HG03469 (cell line): ENCODE measurements around the gene SLC34A1.
"Not testable (repeated sequence)": the region's sequence is repeated elsewhere in the genome, so short reads cannot be mapped to it uniquely, and the experiment has no call there.

Experiments
- ATAC-seq: cut with Tn5 transposase; IDR thresholded peaks from one replicate; pipeline ENCODE4 v1.9.1; 2021; ENCODE audit warnings: mild to moderate bottlenecking, moderate library complexity, moderate number of reproducible peaks; ENCODE audit not compliant: unreplicated experiment

The SLC34A1 gene

GRCh38 chr5:177355162-177355867 lies 28.9 kb upstream of the SLC34A1 start:
- ATAC-seq: no peak

- no peak for ATAC-seq
Measured at GRCh38 chr5:177355868-177356168, 28.4 kb upstream of the SLC34A1 start.

GRCh38 chr5:177356746-177357145 lies 27.5 kb upstream of the SLC34A1 start:
- no peak for ATAC-seq

GRCh38 chr5:177357146-177357458 lies 27.1 kb upstream of the SLC34A1 start:
- no peak for ATAC-seq

- peak; percentile 78 for ATAC-seq
Measured at GRCh38 chr5:177357459-177358351, 26.5 kb upstream of the SLC34A1 start, which contains the start of gene RGS14. Gene RGS14 (plus strand): TSS chr5:177357924. CDS start chr5:177358025, 101 bp downstream.

- no peak for ATAC-seq
Measured at GRCh38 chr5:177358370-177358819, 25.8 kb upstream of the SLC34A1 start.

- no peak for ATAC-seq
Measured at GRCh38 chr5:177359451-177359851, 24.8 kb upstream of the SLC34A1 start.

GRCh38 chr5:177359860-177360259 lies 24.4 kb upstream of the SLC34A1 start:
- no peak for ATAC-seq

GRCh38 chr5:177360740-177361139 lies 23.5 kb upstream of the SLC34A1 start:
- not testable (repeated sequence) for ATAC-seq

- ATAC-seq: no peak
Measured at GRCh38 chr5:177361418-177362291, 22.6 kb upstream of the SLC34A1 start.

GRCh38 chr5:177362292-177362609 lies 22.0 kb upstream of the SLC34A1 start:
- no peak for ATAC-seq

GRCh38 chr5:177362610-177363507 lies 21.4 kb upstream of the SLC34A1 start:
- no peak for ATAC-seq

- ATAC-seq: no peak
Measured at GRCh38 chr5:177363565-177363964, 20.7 kb upstream of the SLC34A1 start.

- no peak for ATAC-seq
Measured at GRCh38 chr5:177364159-177364962, 19.9 kb upstream of the SLC34A1 start.

- ATAC-seq: no peak
Measured at GRCh38 chr5:177365845-177366527, 18.2 kb upstream of the SLC34A1 start.

- no peak for ATAC-seq
Measured at GRCh38 chr5:177366528-177367322, 17.5 kb upstream of the SLC34A1 start.

- ATAC-seq: no peak
Measured at GRCh38 chr5:177367323-177367848, 16.8 kb upstream of the SLC34A1 start.
